Measurements from ENCODE around the gene NHLRC2. TPM values are rescaled to one million over a fixed set of nuclear protein-coding genes. Genes with fewer than 3 reads are reported as not detected.

Gene NHLRC2
- total RNA-seq, 1 donor from 2014 or later = 46.3 TPM

GRCh38 chr10:113961182-113962031 lies 106.9 kb downstream of the NHLRC2 start:
- DNase-seq (ENCODE audit: low read depth) = no peak
- Histone ChIP-seq H3K4me3 (ENCODE audit: low read depth, low read length) (no peak overlapping the region), H3K27me3 (ENCODE audit: control insufficient read depth, insufficient read depth, low read length) (no peaks in the 10 kb centered on the region), H3K36me3 (ENCODE audit: control insufficient read depth, insufficient read depth, low read length) (no peaks in the 10 kb centered on the region)
- TF ChIP-seq CTCF (IDR thresholded peaks at IDR 0.05; ENCODE audit: insufficient read depth, low read length, poor library complexity, severe bottlenecking) = no peak

- Histone ChIP-seq H3K36me3 (ENCODE audit: control insufficient read depth, insufficient read depth, low read length) (no peaks in the 10 kb centered on the region), H3K27me3 (ENCODE audit: control insufficient read depth, insufficient read depth, low read length) (no peaks in the 10 kb centered on the region), H3K4me3 (ENCODE audit: low read depth, low read length) (no peak overlapping the region)
- TF ChIP-seq CTCF (IDR thresholded peaks at IDR 0.05; ENCODE audit: insufficient read depth, low read length, poor library complexity, severe bottlenecking) = no peak
- DNase-seq (ENCODE audit: low read depth) = no peak
These were observed 110.6 kb downstream of the NHLRC2 start for GRCh38 chr10:113965077-113965476.

GRCh38 chr10:113965683-113966082 lies 111.2 kb downstream of the NHLRC2 start:
- Histone ChIP-seq H3K36me3 (ENCODE audit: control insufficient read depth, insufficient read depth, low read length) (no peaks in the 10 kb centered on the region), H3K27me3 (ENCODE audit: control insufficient read depth, insufficient read depth, low read length) (no peaks in the 10 kb centered on the region), H3K4me3 (ENCODE audit: low read depth, low read length) (no peak overlapping the region)
- TF ChIP-seq CTCF (IDR thresholded peaks at IDR 0.05; ENCODE audit: insufficient read depth, low read length, poor library complexity, severe bottlenecking) = no peak
- DNase-seq (ENCODE audit: low read depth) = no peak

Other genes with a start within 250 kb of the NHLRC2 start
- not detected in 2 replicates for gene NRAP, start 190.6 kb upstream of the NHLRC2 start, total RNA-seq
- 18.4 and 20.3 TPM in 2 replicates for gene CASP7, start 174.7 kb upstream of the NHLRC2 start, total RNA-seq
- not detected in 2 replicates for gene PLEKHS1, start 103.0 kb upstream of the NHLRC2 start, total RNA-seq
- 9.9 and 11.7 TPM in 2 replicates for gene DCLRE1A, start 579 bp upstream of the NHLRC2 start, total RNA-seq
- 0.04 and 0.21 TPM in 2 replicates for gene ADRB1, start 189.2 kb downstream of the NHLRC2 start, total RNA-seq

Data from kidney epithelial cell (primary cell).